SU-DHL-6 (cell line): ENCODE results near the gene MS4A10.

Experiments
- H2AFZ ChIP-seq: fragments of 200-600 bp; sonication (generic); 2 replicates; pipeline ENCODE4 v1.6.1; 2014; ENCODE audit warnings: low read depth, mild to moderate bottlenecking, moderate library complexity, mixed read lengths, antibody characterized with exemption, low read length; ENCODE audit not compliant: severe bottlenecking
- H3F3A ChIP-seq: fragments of 200-600 bp; shearing (Covaris generic); 2 replicates; pipeline ENCODE4 v1.6.0; 2016; ENCODE audit warnings: antibody characterized with exemption, mild to moderate bottlenecking; ENCODE audit not compliant: insufficient read depth
- H3K27ac ChIP-seq: fragments of 200-600 bp; sonication (generic); 2 replicates; pipeline ENCODE4 v1.5.1; 2016; ENCODE audit warnings: low read depth, mild to moderate bottlenecking, low read length, moderate library complexity, mixed read lengths
- H3K27me3 ChIP-seq: fragments of 200-600 bp; sonication (generic), shearing (Covaris generic); 2 replicates; pipeline ENCODE4 v1.6.0; 2014; ENCODE audit warnings: mild to moderate bottlenecking, low read length
- H3K36me3 ChIP-seq: fragments of 200-600 bp; sonication (generic); 2 replicates; pipeline ENCODE4 v1.6.1; 2014; ENCODE audit warnings: mild to moderate bottlenecking, low read length, mixed read lengths
- H3K4me2 ChIP-seq: fragments of 300-600, 200-600 bp; shearing (Covaris generic), sonication (generic); 2 replicates; pipeline ENCODE4 v1.6.0; 2014; ENCODE audit warnings: low read length, low read depth, mild to moderate bottlenecking; ENCODE audit not compliant: poor library complexity, severe bottlenecking
- H3K4me3 ChIP-seq: fragments of 200-600 bp; sonication (generic); 2 replicates; pipeline ENCODE4 v1.5.1; 2014; ENCODE audit warnings: antibody characterized with exemption, low read length, mild to moderate bottlenecking, mixed read lengths; ENCODE audit not compliant: insufficient read depth, poor library complexity, severe bottlenecking
- H3K79me2 ChIP-seq: fragments of 200-600 bp; sonication (generic); 2 replicates; pipeline ENCODE4 v1.6.1; 2014; ENCODE audit warnings: mild to moderate bottlenecking, low read length, moderate library complexity; ENCODE audit not compliant: insufficient read depth
- H3K9ac ChIP-seq: fragments of 200-600 bp; sonication (generic); 2 replicates; pipeline ENCODE4 v1.7.0; 2014; ENCODE audit warnings: mild to moderate bottlenecking, low read length
- H3K9me2 ChIP-seq: fragments of 200-600 bp; sonication (generic); replicated peaks from 2 replicates; pipeline ENCODE4 v1.6.1; 2014; ENCODE audit warnings: low read length; ENCODE audit not compliant: insufficient read depth
- H3K9me3 ChIP-seq: fragments of 200-600 bp; sonication (generic); 2 replicates; pipeline ENCODE4 v1.6.1; 2014; ENCODE audit warnings: low read length, mixed read lengths; ENCODE audit not compliant: insufficient read depth
- H4K20me1 ChIP-seq: fragments of 200-600 bp; sonication (generic); 2 replicates; pipeline ENCODE4 v1.6.1; 2014; ENCODE audit warnings: low read depth, mild to moderate bottlenecking, antibody characterized with exemption, low read length, moderate library complexity, mixed read lengths
- EZH2phosphoT487 ChIP-seq: fragments of 200-600 bp; sonication (generic), shearing (Covaris generic); conservative IDR thresholded peaks from 2 replicates; pipeline ENCODE4 v1.6.1; 2018; ENCODE audit warnings: mild to moderate bottlenecking, antibody characterized with exemption, low read length, moderate library complexity, mixed read lengths
- TF ChIP-seq, protein P1 (sequence below): fragments of 200-600 bp; sonication (generic); IDR thresholded peaks from one replicate; pipeline ENCODE4 v1.5.1; 2017; ENCODE audit warnings: antibody characterized with exemption, mild to moderate bottlenecking, low read length, moderate library complexity; ENCODE audit not compliant: insufficient read depth, poor library complexity, severe bottlenecking

Gene MS4A10

DNA sequence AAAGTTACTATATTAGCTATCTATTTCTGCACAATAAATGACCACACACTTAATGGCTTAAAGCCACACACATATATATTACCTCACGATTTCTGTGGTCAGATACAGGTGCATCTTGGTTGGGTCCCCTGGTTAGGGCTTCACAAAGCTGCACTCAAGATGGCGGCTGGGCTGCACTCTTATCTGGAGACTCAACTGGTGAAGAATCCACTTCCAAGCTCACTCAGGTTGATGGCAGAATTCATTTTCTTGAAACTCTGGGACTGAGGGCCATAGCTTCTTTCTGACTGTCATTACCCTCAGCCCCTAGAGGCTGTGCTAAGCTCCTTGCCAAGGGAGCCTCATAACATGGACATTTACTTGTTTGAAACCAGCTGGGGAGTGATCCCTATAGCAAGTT, 5.1 kb upstream of the MS4A10 start:
- H3K4me2 ChIP-seq: no peak overlapping the region
- H3K4me3 ChIP-seq: no peak overlapping the region
- H3K36me3 ChIP-seq: no peaks in the 10 kb centered on the region
- TF ChIP-seq, protein P1, sequence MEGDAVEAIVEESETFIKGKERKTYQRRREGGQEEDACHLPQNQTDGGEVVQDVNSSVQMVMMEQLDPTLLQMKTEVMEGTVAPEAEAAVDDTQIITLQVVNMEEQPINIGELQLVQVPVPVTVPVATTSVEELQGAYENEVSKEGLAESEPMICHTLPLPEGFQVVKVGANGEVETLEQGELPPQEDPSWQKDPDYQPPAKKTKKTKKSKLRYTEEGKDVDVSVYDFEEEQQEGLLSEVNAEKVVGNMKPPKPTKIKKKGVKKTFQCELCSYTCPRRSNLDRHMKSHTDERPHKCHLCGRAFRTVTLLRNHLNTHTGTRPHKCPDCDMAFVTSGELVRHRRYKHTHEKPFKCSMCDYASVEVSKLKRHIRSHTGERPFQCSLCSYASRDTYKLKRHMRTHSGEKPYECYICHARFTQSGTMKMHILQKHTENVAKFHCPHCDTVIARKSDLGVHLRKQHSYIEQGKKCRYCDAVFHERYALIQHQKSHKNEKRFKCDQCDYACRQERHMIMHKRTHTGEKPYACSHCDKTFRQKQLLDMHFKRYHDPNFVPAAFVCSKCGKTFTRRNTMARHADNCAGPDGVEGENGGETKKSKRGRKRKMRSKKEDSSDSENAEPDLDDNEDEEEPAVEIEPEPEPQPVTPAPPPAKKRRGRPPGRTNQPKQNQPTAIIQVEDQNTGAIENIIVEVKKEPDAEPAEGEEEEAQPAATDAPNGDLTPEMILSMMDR: no peak
- no peak for TF ChIP-seq EZH2phosphoT487
- no peaks in the 10 kb centered on the region for H4K20me1 ChIP-seq
- H3K27me3 ChIP-seq: no peaks in the 10 kb centered on the region
- no peaks in the 10 kb centered on the region for H3K9me3 ChIP-seq
- no peaks in the 10 kb centered on the region for H3K9me2 ChIP-seq
- H3K27ac ChIP-seq: no peak overlapping the region
- H3K9ac ChIP-seq: no peak overlapping the region
- no peak overlapping the region for H2AFZ ChIP-seq
- H3F3A ChIP-seq: no peaks in the 10 kb centered on the region
- H3K79me2 ChIP-seq: no peaks in the 10 kb centered on the region

DNA sequence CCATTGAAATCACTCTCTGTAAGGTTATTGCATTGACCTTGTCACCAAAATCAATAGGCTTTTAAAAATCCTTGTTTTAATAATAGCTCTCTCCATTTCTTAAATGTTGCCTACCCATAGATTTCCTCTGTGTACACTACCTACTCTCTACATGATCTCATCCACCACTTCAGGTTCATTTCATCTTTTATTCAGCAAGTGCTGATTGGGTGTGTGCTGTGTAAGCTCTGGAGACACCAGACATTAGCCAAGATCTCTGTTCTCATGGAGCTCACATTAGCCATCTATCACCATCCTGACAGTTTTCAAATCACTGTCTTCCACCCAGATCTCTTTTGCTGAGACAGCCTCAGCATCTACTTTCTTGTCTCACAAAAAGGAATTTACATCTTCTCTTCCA, 4.4 kb upstream of the MS4A10 start:
- TF ChIP-seq, protein P1: no peak
- no peak for TF ChIP-seq EZH2phosphoT487

DNA sequence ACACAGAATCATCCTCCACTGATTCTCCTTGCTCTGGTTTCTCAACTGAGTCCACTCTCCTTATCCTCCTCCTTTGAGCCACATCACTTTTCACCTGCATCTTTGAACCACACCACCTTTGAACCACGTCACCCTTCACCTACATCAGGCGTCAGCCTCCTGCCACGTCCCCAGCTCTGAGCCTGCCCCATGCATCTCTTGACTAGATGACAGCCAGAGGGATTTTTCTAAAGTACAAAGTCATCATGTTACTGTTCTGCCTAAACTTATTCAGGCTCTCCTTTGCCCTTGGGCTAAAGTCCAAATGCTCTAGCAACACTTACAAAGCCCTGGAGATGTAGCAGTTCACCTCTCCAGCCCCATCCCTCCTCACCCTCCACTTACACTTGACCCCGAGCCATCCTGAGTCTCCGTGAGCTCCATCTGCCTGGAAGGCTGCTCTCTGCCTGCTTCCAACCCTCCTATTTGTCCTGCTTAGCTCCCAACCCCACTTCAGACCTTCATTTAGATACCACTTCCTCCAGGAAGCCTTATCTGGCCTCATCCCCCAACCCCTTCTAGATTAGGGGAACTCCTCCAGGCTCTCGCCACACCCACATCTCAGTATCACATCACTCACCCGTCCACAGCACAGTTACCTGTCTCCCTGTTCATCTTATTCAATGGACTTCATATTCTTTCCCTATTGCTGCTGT, 3.7 kb upstream of the MS4A10 start:
- Histone ChIP-seq H2AFZ (no peak overlapping the region), H3K79me2 (no peaks in the 10 kb centered on the region), H3K27ac (no peak overlapping the region), H3K9ac (no peak overlapping the region), H3K36me3 (no peaks in the 10 kb centered on the region), H3K4me3 (no peak overlapping the region), H3K9me2 (no peaks in the 10 kb centered on the region), H3K4me2 (no peak overlapping the region), H3K27me3 (no peaks in the 10 kb centered on the region), H3K9me3 (no peaks in the 10 kb centered on the region), H4K20me1 (no peaks in the 10 kb centered on the region), H3F3A (no peaks in the 10 kb centered on the region)
- TF ChIP-seq EZH2phosphoT487: no peak
- TF ChIP-seq, protein P1: no peak

More for the DNA sequence above, 4.4 kb upstream of the MS4A10 start:
- no peaks in the 10 kb centered on the region for H3K79me2 ChIP-seq
- no peaks in the 10 kb centered on the region for H3K9me2 ChIP-seq
- no peaks in the 10 kb centered on the region for H3F3A ChIP-seq
- H3K4me3 ChIP-seq: no peak overlapping the region
- H3K27me3 ChIP-seq: no peaks in the 10 kb centered on the region
- no peaks in the 10 kb centered on the region for H4K20me1 ChIP-seq
- no peak overlapping the region for H3K27ac ChIP-seq
- no peaks in the 10 kb centered on the region for H3K36me3 ChIP-seq
- H3K9ac ChIP-seq: no peak overlapping the region
- no peak overlapping the region for H3K4me2 ChIP-seq
- H2AFZ ChIP-seq: no peak overlapping the region
- no peaks in the 10 kb centered on the region for H3K9me3 ChIP-seq
